ENCODE measurements around the gene LHX3.

The LHX3 gene

DNA sequence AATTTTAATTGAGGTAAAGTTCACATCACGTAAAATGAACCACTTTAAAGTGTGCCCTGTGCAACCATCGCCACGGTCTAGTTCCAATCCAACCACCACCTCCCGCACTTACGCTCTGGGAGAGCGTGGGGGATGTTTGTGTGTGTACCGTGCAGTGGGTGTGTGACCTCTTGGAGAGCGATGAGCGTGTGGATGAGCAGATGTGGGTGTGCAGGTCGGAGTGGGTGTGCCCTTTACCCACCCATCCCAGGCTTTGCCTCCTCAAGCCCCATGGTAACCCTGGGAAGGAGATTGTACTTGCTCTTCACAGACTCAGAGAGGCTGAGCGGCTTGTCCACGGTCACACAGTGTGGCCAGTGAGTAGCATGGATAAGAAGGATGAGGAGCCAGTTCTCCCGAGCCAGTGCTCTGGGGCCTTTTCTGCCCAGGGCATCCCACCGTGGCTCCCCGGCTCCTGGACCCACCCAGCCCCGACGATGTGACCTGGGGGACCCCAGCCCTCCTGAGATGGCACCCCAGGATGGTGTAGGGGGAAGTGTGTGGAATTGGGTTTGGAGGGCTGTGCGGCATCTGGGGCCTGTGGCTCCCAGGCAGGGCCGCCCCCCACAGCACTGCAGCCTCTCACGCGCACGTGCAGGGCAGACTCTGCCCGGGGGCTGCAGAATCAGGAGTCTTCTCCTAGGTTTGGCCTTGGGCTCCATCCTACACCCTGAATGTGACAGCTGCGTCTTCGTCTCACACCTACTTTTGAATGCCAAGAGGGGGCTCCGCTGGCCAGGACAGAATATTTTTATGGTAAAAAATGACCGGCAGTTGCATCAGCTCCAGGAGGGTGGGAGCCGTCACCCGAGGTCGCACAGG, 13.6 kb downstream of the LHX3 start:
- DNase-seq: no peak

DNA sequence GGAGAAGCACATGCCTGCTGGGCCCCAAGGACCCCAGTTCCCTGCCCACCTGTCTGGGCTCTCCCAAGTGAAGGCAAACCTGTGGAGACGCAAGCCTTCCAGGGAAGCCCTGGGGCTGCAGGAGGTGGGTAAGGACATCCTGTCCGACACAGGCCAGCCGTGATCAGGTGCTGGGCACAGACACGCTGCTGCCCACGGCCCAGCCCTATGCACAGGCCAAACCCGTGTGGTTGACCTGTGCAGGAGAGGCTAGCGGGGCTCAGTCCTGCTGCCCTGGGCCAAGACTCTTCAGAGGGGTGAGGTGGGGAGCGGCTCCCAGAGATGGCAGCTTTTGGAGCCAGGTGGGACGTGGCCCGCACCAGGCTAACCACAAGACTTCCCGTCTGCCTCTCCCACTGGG, 14.3 kb downstream of the LHX3 start:
- no peak for DNase-seq

DNA sequence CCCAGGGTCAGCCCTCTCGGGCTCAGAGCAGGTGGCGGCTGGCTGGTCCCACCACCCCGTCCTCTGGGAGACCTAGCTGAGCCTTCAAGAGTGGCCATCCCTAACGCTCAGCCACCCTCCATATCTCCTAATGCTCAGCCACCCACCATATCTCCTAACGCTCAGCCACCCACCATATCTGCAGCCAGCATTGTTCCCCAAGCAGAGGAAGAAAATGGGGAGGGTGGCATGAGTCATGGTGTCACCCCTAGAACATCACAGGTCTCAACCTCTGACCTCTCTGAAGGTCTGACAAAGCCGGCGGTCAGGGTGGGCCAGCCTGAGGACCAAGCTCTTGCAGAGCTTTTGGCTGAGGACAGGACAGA, 14.7 kb downstream of the LHX3 start:
- no peak for DNase-seq

- no peak for DNase-seq
Observed at GRCh38 chr9:136189394-136190236, 15.3 kb downstream of the LHX3 start.

GRCh38 chr9:136187683-136188586, 17.0 kb downstream of the LHX3 start:
- DNase-seq: no peak

DNA sequence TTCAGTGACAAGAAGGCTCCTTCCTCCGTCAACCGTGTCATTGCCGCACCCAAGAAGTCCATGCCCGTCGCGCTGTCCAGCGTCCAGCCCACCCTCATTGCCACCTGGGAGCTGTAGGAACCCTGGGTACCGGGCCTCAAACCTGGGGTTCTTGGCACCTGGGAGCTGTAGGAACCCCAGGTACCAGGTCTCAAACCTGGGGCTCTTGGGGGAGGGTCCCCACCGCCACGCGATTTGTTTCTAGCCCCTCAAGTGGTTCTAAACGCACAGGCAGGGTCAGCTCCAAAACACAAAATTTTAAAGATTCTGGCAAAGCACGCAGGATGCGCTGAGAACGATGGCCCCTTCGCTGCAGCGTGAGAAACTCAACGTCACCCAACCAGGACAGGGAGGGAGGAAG, 17.7 kb downstream of the LHX3 start:
- no peak for DNase-seq

- DNase-seq: no peak
Observed at GRCh38 chr9:136186386-136186785, 18.5 kb downstream of the LHX3 start.

DNA sequence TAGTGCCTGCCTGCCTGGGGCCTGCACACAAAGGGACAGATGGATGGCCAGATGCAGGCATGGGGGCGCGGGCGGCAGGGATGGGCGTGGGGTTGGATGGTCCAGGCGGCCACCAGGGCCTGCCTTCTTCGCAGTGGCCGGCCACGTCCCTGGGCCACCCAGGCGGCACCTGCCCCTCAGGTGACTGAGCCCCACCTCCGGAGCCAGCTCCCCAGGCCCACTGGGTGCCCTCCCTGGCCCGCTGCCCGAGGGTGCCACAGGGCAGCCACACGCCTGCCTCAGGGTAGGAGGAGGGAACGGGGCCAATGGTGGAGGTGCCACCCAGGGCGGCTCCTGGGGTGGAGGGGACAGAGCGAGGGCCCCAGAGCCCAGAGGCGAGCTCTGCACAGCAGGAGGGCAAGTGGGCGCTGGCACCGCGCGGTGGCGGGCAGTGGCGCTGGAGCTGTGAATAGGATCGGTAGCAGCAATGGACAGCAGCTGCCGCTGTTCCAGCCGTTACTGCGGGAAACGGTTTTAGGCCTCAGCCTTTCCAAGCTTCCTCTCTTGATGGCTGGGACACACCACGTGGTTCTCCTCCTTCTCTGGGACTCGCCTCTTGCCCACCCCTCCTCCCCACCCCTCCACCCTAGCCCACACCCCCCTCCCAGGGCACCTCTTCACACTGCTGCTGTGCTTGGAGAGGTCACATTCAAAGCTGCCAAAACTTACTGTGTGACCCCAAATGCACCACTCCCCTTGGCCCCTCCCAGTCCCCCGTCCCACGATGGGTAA, 19.1 kb downstream of the LHX3 start:
- DNase-seq: no peak

- DNase-seq: no peak
Observed at GRCh38 chr9:136185066-136185465, 19.9 kb downstream of the LHX3 start.

- DNase-seq: no peak
Observed at GRCh38 chr9:136182850-136183422, 22.0 kb downstream of the LHX3 start.

DNA sequence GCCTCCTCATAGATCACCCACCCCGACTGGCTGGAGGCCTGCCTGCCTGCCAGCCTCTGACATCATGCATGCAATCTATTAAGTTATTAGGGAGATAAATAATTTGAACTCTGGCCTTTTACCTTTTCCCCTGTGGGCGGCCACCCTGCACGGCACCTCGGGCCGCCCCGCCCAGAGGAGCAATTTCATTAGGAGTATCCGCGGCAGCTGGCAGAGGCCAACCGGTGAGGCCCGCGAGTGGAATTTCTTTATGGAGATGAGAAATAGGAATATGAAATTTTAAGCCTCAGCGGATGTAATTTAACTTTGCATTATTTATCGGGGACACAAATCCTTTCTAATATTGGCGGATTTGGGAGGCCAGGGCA, 22.5 kb downstream of the LHX3 start:
- no peak for DNase-seq

DNA sequence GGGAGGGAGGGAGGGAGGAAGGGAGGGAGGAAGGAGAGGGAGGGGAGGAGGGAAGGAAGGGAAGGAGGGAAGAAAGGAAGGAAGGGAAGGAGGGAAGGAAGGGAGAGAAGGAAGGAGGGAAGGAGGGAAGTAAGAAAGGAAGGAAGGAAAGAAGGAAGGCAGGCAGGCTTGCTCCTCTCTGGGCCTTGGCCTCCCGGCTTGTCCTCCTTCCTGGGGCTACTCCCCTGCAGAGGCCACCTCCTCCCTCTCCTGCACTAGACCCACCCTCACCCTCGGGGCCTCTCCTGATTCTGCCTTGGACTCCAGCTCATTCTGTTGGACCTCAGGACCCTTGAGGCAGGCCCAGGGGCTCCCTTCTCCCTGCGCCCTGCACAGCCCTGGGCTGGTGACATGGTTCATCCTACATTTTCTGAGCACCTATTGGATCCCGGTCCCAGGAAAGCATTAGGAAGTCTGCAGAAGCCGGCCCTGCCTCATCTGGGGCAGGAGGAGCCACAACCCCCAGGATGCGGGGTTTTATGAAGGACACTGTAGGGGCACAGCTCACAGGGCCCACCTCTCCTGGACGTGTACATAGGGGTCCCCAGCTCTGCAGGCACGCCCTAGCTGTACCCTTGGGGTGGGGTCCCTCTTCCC, 23.0 kb downstream of the LHX3 start:
- no peak for DNase-seq

DNA sequence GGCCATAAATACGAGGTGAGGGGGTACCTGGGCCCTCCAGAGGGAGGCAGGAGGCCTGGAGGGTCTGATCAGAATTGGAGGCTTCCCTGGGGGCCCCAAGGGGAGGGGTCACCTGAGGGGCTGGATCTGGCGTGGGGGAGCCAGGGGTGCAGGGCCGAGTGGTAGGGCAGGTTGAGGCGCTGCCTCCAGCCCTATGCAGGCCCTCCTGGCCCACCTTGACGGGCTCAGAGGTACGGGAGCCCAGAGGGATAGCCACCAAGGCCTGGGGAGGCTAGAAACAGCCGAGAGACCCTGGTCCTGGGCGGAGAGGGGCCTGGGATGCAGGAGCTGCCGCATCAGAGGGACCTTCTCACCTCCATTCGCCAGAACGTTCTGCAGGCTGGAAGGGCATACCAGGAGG, 24.3 kb downstream of the LHX3 start:
- DNase-seq: no peak

DNA sequence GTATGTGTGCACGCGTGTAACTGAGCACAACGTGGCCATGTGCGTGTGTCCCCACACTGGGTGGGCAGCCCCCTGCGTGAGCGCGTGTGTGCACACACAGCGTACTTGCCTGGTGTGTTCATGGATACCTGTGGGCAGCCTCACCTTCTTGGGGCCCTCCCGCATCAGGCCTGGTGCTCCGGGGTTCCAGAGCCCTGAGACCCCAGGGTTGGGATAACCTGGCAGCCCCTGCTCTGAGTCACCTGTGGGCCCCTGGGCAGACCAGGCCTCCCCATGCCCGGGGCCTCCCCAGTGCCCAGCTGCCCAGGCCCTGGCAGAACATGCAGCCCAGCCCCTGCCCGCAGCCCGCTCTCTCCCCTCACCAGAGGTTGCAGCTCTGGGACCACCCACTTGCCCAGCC, 25.2 kb downstream of the LHX3 start:
- DNase-seq: no peak

- DNase-seq: no peak
Observed at GRCh38 chr9:136179101-136179616, 25.8 kb downstream of the LHX3 start.

DNA sequence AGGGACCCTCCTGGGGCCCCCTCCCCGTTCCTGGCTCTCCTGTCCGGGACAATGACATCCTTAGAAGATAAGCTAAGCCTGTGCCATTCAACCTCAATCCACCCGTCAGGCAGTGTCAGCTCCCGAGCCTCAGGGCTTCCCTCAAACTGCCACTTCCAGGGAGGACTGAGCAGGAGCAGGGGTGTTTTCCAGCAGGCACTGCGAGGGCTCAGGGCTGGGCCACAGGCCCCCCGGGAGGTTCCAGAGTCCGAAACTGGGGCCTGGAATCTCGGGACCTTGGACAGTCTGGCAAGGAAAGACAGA, 26.2 kb downstream of the LHX3 start:
- no peak for DNase-seq

- no peak for DNase-seq
Observed at GRCh38 chr9:136178061-136178772, 26.7 kb downstream of the LHX3 start.

GRCh38 chr9:136177224-136177623, 27.7 kb downstream of the LHX3 start:
- DNase-seq: no peak

GRCh38 chr9:136175616-136176197, 29.2 kb downstream of the LHX3 start:
- DNase-seq: no peak
